T-cell (primary cell): ENCODE data around the gene BBS2. TPM values are rescaled to one million over a fixed set of nuclear protein-coding genes. Genes with fewer than 3 reads are reported as not detected.

ENCODE experiments used
- ATAC-seq, 4 experiments: fragments of 200-7000 bp in 3 of 4; fragments of 150-1000 bp in 1 of 4; cut with Tn5 transposase; replicated peaks in 1 of 4; 1 replicate in 3 of 4; 2 replicates in 1 of 4; pipeline ENCODE4 v1.10.0; 2021; ENCODE audit warnings: moderate library complexity in 3 of 4, mild to moderate bottlenecking in 2 of 4, moderate number of reproducible peaks in 1 of 4
- CTCF ChIA-PET, 2 donors: fragments of 300-600 bp; sonication (Branson Sonifier 250); formaldehyde crosslinking; loops; one replicate each; lab custom pipeline; 2022; ENCODE audit warnings: antibody characterized with exemption in 2 of 2; lab: Charles Lee
- POLR2A ChIA-PET, 2 donors: fragments of 300-600 bp; sonication (Branson Sonifier 250); formaldehyde crosslinking; loops; one replicate each; lab custom pipeline; 2022; ENCODE audit warnings: antibody characterized with exemption in 2 of 2; lab: Charles Lee
- DNase-seq, 35 experiments: peaks; one replicate each; pipeline versions ENCODE4 v3.0.0 to v3.0.0-alpha.2; 2013 to 2023
- H3K27ac ChIP-seq: one replicate; pipeline ENCODE4 v1.5.1; 2013; ENCODE audit warnings: low read length
- H3K27me3 ChIP-seq, 2 experiments: replicated peaks in 1 of 2; 1 replicate in 1 of 2; 2 replicates in 1 of 2; pipeline versions ENCODE4 v1.6.1 to v1.7.0; 2013; ENCODE audit warnings: low read length in 1 of 2, mixed read lengths in 1 of 2; ENCODE audit not compliant: control insufficient read depth in 2 of 2, insufficient read depth in 2 of 2; ENCODE audit errors: extremely low read depth in 1 of 2
- H3K36me3 ChIP-seq, 2 donors: 1 replicate in 1 of 2; 2 replicates in 1 of 2; pipeline versions ENCODE4 v1.6.1 to v1.7.0; 2013; ENCODE audit warnings: low read length in 1 of 2; ENCODE audit not compliant: control insufficient read depth in 2 of 2, insufficient read depth in 1 of 2; ENCODE audit errors: extremely low read depth in 1 of 2
- H3K4me1 ChIP-seq, 2 experiments: 1 replicate in 1 of 2; 2 replicates in 1 of 2; pipeline versions ENCODE4 v1.6.1 to v1.7.0; 2013; ENCODE audit warnings: low read length in 2 of 2, mixed read lengths in 1 of 2; ENCODE audit not compliant: insufficient read depth in 2 of 2, control insufficient read depth in 1 of 2; ENCODE audit errors: extremely low read depth in 1 of 2
- H3K4me3 ChIP-seq, 2 donors: 1 replicate in 1 of 2; 2 replicates in 1 of 2; pipeline versions ENCODE4 v1.5.1 to v1.7.0; 2013; ENCODE audit warnings: mild to moderate bottlenecking in 2 of 2, low read length in 1 of 2, moderate library complexity in 1 of 2; ENCODE audit not compliant: control insufficient read depth in 1 of 2; ENCODE audit errors: extremely low read depth in 1 of 2
- H3K9me3 ChIP-seq: 2 replicates; pipeline ENCODE4 v1.7.0; 2013
- H3K27ac Mint-ChIP-seq, 2 donors: one replicate each; pipeline ENCODE4 v1.8.0; 2020 to 2021; ENCODE audit warnings: mild to moderate bottlenecking in 2 of 2, mixed read lengths in 2 of 2
- H3K27me3 Mint-ChIP-seq, 2 donors: one replicate each; pipeline ENCODE4 v1.8.0; 2021 to 2022; ENCODE audit warnings: mixed read lengths in 2 of 2
- H3K36me3 Mint-ChIP-seq: one replicate; pipeline ENCODE4 v1.8.0; 2021; ENCODE audit warnings: mixed read lengths
- H3K4me1 Mint-ChIP-seq, 3 donors: one replicate each; pipeline ENCODE4 v1.8.0; 2020 to 2022; ENCODE audit warnings: mixed read lengths in 3 of 3, mild to moderate bottlenecking in 1 of 3
- H3K4me3 Mint-ChIP-seq, 3 donors: one replicate each; pipeline ENCODE4 v1.8.0; 2020 to 2022; ENCODE audit warnings: mild to moderate bottlenecking in 3 of 3, mixed read lengths in 3 of 3, moderate library complexity in 3 of 3
- H3K9me3 Mint-ChIP-seq, 3 donors: one replicate each; pipeline ENCODE4 v1.8.0; 2020 to 2022; ENCODE audit warnings: mixed read lengths in 3 of 3
- WGBS: methylation state at CpG from one replicate; pipeline ENCODE4 v1.1.5; 2013; ENCODE audit warnings: missing lambda C conversion rate; ENCODE audit not compliant: insufficient coverage; 5-methylcytosine and 5-hydroxymethylcytosine counted together
- total RNA-seq, 35 experiments: library from RNA in 6 of 35; stranded (reverse) in 6 of 35; fragments of 120-200 nt in 1 of 35; gene quantifications; one replicate each; pipeline versions ENCODE4 v1.2.1 to v1.2.4 and lab custom pipeline; 2013 to 2026

Gene BBS2
- total RNA-seq, 5 donors from 2014 or later (not counting 1 experiment from before 2014, with no cell fraction given): 63.1 to 84.6 (median 76.6) TPM

- no peak overlapping the region for H3K4me3 ChIP-seq
- H3K36me3 ChIP-seq: no peaks in the 10 kb centered on the region
- Mint-ChIP-seq H3K4me3 (no peak overlapping the region), H3K36me3 (no peaks in the 10 kb centered on the region), H3K9me3 (no peaks in the 10 kb centered on the region), H3K27me3 (peaks cover 16 to 34% of the 10 kb centered on the region in 2 donors), H3K27ac (no peak overlapping the region), H3K4me1 (no peaks in the 10 kb centered on the region)
- DNase-seq (no peak), ATAC-seq (no peak)
- WGBS: 94% methylated on average over 5 of the region's 8 CpGs
- no peaks in the 10 kb centered on the region for H3K4me1 ChIP-seq
- H3K9me3 ChIP-seq: no peaks in the 10 kb centered on the region
- POLR2A ChIA-PET: no interaction called here
- H3K27me3 ChIP-seq: peaks cover 2 to 26% of the 10 kb centered on the region in 2 experiments
- no peak overlapping the region for H3K27ac ChIP-seq
- CTCF ChIA-PET: interaction anchor here in 1 of 2 donors (0.6 kb wide), 1 partner anchor 333 kb away, joined by 3 read pairs; no protein-coding TSS in a partner anchor
Measured at GRCh38 chr16:56558024-56558747, 38.4 kb upstream of the BBS2 start.

- Histone ChIP-seq H3K27me3 (peaks cover 2 to 26% of the 10 kb centered on the region in 2 experiments), H3K27ac (no peak overlapping the region), H3K9me3 (no peaks in the 10 kb centered on the region), H3K4me1 (no peaks in the 10 kb centered on the region), H3K36me3 (no peaks in the 10 kb centered on the region), H3K4me3 (no peak overlapping the region)
- Mint-ChIP-seq H3K9me3 (no peaks in the 10 kb centered on the region), H3K27me3 (peaks cover 11 to 28% of the 10 kb centered on the region in 2 donors), H3K36me3 (no peaks in the 10 kb centered on the region), H3K4me1 (no peaks in the 10 kb centered on the region), H3K4me3 (no peak overlapping the region), H3K27ac (no peak overlapping the region)
- 90% methylated on average over 4 of the region's 10 CpGs for whole genome bisulfite sequencing
- POLR2A ChIA-PET: no interaction called here
- DNase-seq (no peak), ATAC-seq (no peak)
- CTCF ChIA-PET: no interaction called here
Measured at GRCh38 chr16:56554441-56554840, 34.6 kb upstream of the BBS2 start.

GRCh38 chr16:56551796-56552738, 32.2 kb upstream of the BBS2 start:
- H3K27ac Mint-ChIP-seq: no peak overlapping the region
- H3K4me3 ChIP-seq: no peak overlapping the region
- peaks cover 5 to 24% of the 10 kb centered on the region in 2 donors for H3K27me3 Mint-ChIP-seq
- POLR2A ChIA-PET: no interaction called here
- H3K27ac ChIP-seq: no peak overlapping the region
- peaks cover 7 to 16% (median 13%) of the 10 kb centered on the region in 3 donors for H3K4me1 Mint-ChIP-seq
- no peak overlapping the region for H3K4me3 Mint-ChIP-seq
- no peaks in the 10 kb centered on the region for H3K36me3 Mint-ChIP-seq
- DNase-seq: no peak
- no peaks in the 10 kb centered on the region for H3K9me3 Mint-ChIP-seq
- 65% methylated on average over 6 of the region's 11 CpGs for WGBS
- H3K36me3 ChIP-seq: no peaks in the 10 kb centered on the region
- no peaks in the 10 kb centered on the region for H3K9me3 ChIP-seq
- peaks cover 2 to 22% of the 10 kb centered on the region in 2 experiments for H3K27me3 ChIP-seq
- no peak for ATAC-seq
- H3K4me1 ChIP-seq: peaks cover 6 to 10% of the 10 kb centered on the region in 2 experiments
- CTCF ChIA-PET: interaction anchor here in 1 of 2 donors (0.6 kb wide), 1 partner anchor 150 kb away, joined by 5 read pairs; no protein-coding TSS in a partner anchor

- CTCF ChIA-PET: interaction anchor here in 1 of 2 donors (0.6 kb wide), 1 partner anchor 140 kb away, joined by 4 read pairs; no protein-coding TSS in a partner anchor
- no CpG with 5 or more reads among the region's 5 CpGs for WGBS
Measured at GRCh38 chr16:56549744-56550385, 30.0 kb upstream of the BBS2 start.

GRCh38 chr16:56549161-56549560, 29.3 kb upstream of the BBS2 start:
- no peaks in the 10 kb centered on the region for H3K36me3 ChIP-seq
- no peak for ATAC-seq
- Mint-ChIP-seq H3K4me1 (peaks cover 7 to 20% (median 16%) of the 10 kb centered on the region in 3 donors), H3K36me3 (no peaks in the 10 kb centered on the region), H3K27me3 (peaks cover 4 to 13% of the 10 kb centered on the region in 2 donors), H3K27ac (no peak overlapping the region), H3K9me3 (no peaks in the 10 kb centered on the region), H3K4me3 (no peak overlapping the region)
- peaks cover 6 to 12% of the 10 kb centered on the region in 2 experiments for H3K4me1 ChIP-seq
- no peak overlapping the region for H3K27ac ChIP-seq
- DNase-seq: no peak
- no peak overlapping the region for H3K4me3 ChIP-seq
- POLR2A ChIA-PET: no interaction called here
- no peaks in the 10 kb centered on the region for H3K9me3 ChIP-seq
- CTCF ChIA-PET: interaction anchor here in 1 of 2 donors (0.6 kb wide), 1 partner anchor 139 kb away, joined by 4 read pairs; no protein-coding TSS in a partner anchor
- peaks cover 0 to 13% of the 10 kb centered on the region in 2 experiments for H3K27me3 ChIP-seq

More at GRCh38 chr16:56549744-56550385, 30.0 kb upstream of the BBS2 start:
- Mint-ChIP-seq H3K9me3 (no peaks in the 10 kb centered on the region), H3K4me1 (peaks cover 7 to 20% (median 16%) of the 10 kb centered on the region in 3 donors), H3K4me3 (no peak overlapping the region), H3K27me3 (peaks cover 6 to 15% of the 10 kb centered on the region in 2 donors), H3K27ac (no peak overlapping the region), H3K36me3 (no peaks in the 10 kb centered on the region)
- Histone ChIP-seq H3K36me3 (no peaks in the 10 kb centered on the region), H3K4me3 (no peak overlapping the region), H3K27ac (no peak overlapping the region), H3K27me3 (peaks cover 0 to 18% of the 10 kb centered on the region in 2 experiments), H3K4me1 (peaks cover 6 to 12% of the 10 kb centered on the region in 2 experiments), H3K9me3 (no peaks in the 10 kb centered on the region)
- DNase-seq: no peak
- POLR2A ChIA-PET: no interaction called here
- no peak for ATAC-seq
